Activated effector memory CD4-positive, alpha-beta T cell treated with Interleukin-2 at 50 U/mL for 16 hours (primary cell): ENCODE measurements around the gene PLEKHA7.
A peak's percentile ranks its signal among the peaks of the same experiment; 100 is the strongest.

ENCODE experiments used
- DNase-seq: peaks from one replicate; pipeline ENCODE4 v3.0.0-alpha.2; 2020

PLEKHA7 gene

GRCh38 chr11:16767957-16768356 is 246.3 kb downstream of the PLEKHA7 start:
- DNase-seq, result no peak

GRCh38 chr11:16767137-16767536 is 247.1 kb downstream of the PLEKHA7 start:
- DNase-seq, result no peak

GRCh38 chr11:16764888-16765287 is 249.3 kb downstream of the PLEKHA7 start:
- DNase-seq, result no peak

- DNase-seq, result no peak
These were observed 250.5 kb downstream of the PLEKHA7 start for GRCh38 chr11:16763746-16764145.

- DNase-seq, result no peak
These were observed 254.2 kb downstream of the PLEKHA7 start for GRCh38 chr11:16759857-16760508.

- DNase-seq, result no peak
These were observed 255.7 kb downstream of the PLEKHA7 start for GRCh38 chr11:16758382-16759024.

GRCh38 chr11:16750417-16750816 is 263.8 kb downstream of the PLEKHA7 start:
- DNase-seq, result no peak

GRCh38 chr11:16749666-16750065 is 264.5 kb downstream of the PLEKHA7 start:
- no peak for DNase-seq

GRCh38 chr11:16749092-16749491 is 265.1 kb downstream of the PLEKHA7 start:
- no peak for DNase-seq

GRCh38 chr11:16745950-16746605 is 268.1 kb downstream of the PLEKHA7 start:
- DNase-seq, result no peak

- DNase-seq, result no peak
These were observed 270.0 kb downstream of the PLEKHA7 start for GRCh38 chr11:16744128-16744725.

GRCh38 chr11:16743478-16743877 is 270.7 kb downstream of the PLEKHA7 start:
- no peak for DNase-seq

- DNase-seq, result no peak
These were observed 272.7 kb downstream of the PLEKHA7 start for GRCh38 chr11:16741473-16741872.

GRCh38 chr11:16738947-16739815 is 275.0 kb downstream of the PLEKHA7 start:
- no peak for DNase-seq

- peak; percentile 92 for DNase-seq
These were observed 275.8 kb downstream of the PLEKHA7 start, which contains the start of gene C11orf58 for GRCh38 chr11:16738193-16738946. C11orf58 (plus strand) TSS chr11:16738647; CDS start chr11:16738779, 132 bp downstream.

GRCh38 chr11:16737818-16738192 is 276.4 kb downstream of the PLEKHA7 start:
- DNase-seq, result no peak
